UCSD-AML1 (cell line): ENCODE data around the gene PAX7.
"Not testable (repeated sequence)": the region's sequence is repeated elsewhere in the genome, so short reads cannot be mapped to it uniquely, and the experiment has no call there.

Experiments
- DNase-seq: peaks from one replicate; lab custom pipeline; 2025; ENCODE audit not compliant: unreplicated experiment; lab: John Stamatoyannopoulos, UW

Gene PAX7

DNA sequence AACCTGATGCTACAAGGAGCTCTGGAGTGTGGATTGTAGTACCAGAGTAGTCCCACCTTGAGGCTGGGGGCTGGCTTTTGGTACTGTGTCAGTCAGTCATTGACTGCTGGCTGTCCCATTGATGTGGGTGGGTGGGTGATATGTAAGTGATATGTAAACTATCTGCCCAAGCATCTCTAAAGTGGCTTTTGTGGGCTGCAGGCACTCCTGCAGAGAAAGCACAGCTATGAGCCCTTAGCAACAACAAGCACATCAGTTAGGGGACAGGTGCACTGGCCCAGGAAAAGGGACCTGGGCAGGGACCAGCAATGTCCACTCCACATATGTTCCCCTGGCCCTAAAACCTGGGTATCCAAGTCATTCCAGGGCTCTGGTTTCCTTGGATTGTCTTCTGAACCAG is 118.9 kb downstream of the PAX7 start:
- DNase-seq, result no peak

DNA sequence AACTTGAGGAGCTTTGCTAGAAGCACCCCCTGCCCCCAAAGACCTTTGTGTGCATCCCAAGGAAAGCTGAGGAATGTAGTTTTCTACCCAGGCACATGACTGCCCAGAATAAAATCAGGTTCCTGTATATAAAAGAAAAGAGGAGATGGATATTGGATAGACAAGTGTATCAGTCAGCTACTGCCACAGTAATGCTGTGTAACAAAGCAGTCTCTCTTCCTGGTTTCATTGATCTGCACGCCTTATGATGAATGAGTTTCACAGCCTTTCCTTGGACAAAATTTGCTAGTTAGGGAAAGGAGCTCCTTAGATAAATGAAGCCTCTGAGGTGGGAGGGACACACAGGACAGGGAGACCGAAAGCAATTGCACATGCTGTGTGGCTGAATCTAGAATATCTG is 120.0 kb downstream of the PAX7 start:
- no peak for DNase-seq

DNA sequence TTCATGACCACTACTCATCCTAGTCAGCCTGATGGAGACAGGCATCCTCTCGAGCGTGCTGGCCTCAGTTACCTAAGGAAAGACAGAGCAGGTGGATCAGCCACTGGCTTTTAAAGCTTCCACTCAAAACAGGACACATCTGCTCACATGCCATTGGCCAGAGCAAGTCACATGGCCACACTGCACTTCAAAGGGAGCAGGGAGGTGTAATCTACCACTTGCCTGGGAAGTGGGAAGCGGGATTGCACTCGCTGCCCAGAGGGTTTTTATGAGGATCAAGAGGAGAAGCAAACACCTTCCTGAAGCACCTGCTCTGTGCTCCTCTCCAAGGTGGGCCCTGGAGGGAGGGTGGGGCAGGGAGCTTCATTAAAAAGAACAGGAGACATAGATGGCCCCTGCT is 120.8 kb downstream of the PAX7 start:
- no peak for DNase-seq

DNA sequence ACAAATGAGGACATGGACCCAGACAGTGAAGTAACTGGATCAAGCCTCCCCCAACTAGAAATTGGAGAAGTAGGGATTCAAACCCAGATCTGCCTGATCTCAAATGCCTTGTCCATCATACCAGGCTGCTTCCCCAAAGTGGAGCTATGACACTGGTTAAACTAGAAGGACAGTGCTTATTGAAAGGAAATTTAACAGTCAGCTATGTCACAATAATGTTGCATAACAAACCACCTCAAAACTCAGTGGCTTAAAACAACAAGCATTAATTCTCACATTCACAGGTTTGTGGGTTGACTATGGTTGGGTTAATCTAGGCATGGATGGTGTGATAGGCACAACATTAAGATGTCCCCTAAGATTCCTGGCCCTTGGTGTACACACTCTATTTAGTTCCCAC is 121.8 kb downstream of the PAX7 start:
- DNase-seq, result no peak

DNA sequence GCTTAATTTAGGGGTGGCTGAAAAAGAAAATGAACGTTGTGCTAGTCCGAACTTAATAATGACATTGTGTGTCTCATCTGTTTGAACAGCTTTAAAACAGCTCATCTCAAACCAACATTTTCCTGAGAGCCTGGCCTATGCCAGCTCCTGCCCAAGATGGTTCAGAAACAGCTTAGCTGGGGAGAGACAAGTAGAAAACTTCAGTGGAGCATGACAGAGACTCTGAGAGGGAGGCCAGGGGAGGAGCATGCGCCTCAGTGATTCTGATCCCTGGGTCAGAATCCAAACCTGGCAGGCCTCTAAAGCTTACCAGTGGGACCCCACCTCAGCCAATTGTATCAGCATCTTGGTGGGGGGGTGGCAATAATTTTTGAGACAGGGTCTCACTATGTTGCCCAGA is 129.5 kb downstream of the PAX7 start:
- no peak for DNase-seq

DNA sequence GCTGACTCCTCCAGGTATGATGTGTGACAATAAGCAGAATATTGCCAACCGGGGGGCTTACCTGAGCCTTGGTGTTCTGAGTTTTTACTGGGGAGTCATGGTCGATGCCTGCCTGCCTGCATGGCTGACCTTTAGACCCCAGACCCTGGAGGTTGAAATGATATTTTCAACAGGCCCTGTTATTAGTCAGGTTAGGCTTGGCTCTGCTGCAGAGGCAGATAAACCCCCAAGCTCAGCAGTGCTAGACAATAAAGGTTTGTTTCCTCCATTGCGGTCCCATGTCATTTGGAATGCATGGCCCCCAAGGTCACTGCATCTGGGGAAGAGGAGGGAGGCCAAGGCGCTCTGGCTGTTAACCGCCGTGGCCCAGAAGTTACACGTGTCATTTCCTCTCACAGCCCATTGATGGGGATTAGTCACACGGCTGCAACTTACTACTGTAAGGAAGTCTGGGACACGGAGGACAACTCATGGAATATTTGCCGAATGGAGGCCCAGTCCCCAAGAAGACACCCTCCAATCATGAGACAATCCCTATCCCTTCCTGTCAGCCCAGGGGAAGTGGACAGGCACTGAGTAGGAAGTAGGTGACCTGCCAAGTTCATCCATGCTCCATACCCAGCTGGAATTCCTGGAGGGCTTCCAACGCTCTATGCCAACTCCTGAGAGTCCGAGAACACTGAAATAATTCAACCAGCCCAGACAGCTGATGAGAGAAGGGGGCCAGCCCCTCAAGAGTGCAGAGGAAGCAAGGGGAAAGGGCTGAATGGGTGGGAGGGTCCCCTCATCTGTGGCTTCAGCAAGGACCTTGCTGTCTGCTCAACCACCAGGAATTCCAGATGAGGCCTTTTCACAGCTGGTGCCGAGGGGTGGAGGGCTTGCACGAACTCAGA is 131.5 kb downstream of the PAX7 start:
- no peak for DNase-seq

DNA sequence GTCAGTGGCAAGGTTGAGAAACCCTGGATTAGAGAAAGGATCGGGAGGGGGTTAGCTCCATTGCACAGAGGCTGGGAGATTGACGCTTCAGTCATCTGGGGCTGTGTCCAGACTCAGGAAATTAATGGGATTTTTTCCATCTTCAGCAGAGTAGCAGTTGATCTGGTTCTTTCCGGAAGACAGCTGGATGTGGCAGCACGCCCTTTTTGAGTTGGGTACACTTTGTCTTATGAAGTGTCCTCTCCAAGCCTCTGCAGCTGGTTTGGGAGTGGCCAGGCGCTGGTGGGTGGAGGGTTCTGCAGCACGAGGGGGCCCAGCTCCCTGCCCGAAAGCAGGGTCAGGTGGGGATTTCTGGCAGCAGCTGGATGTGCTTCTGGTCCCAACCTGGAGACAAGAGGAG is 133.7 kb downstream of the PAX7 start:
- no peak for DNase-seq

DNA sequence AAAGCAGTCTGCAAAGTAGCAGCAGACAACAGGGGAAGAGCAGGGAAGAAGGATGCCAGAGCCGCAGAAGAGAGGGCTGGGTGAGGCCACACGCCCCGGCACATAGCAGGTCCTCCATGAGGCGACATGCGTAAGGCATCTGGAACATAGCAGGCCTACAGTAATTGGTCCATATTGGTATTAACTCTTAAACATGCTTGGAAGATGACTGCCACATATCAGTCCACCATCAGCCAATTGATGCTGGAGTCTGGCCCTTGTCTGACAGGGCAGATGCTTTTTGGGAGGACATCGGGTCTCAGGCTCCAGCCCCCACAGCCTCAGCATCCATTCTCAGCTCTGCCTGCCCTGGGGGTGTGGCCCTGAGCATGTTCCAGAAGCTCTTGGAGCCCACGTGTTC is 135.1 kb downstream of the PAX7 start:
- no peak for DNase-seq

DNA sequence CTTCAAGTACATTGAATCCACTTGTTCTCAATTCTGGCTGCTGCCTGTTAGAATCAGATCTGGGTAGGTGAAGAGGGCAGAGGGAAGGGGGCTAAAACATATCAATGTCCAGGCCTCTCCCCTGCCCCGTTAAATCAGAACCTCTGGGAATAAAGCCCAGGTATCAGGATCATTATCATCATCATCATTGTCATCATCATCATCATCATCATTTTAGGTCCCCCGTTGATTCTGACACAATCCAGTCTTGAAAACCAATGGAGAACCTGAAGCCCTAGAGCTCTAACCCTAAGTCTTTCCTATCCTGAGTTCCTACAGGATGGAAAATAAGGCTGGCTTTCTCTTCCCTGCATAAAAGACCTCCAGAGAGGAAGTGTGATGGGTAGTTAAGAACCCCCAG is 135.7 kb downstream of the PAX7 start:
- DNase-seq, result no peak

DNA sequence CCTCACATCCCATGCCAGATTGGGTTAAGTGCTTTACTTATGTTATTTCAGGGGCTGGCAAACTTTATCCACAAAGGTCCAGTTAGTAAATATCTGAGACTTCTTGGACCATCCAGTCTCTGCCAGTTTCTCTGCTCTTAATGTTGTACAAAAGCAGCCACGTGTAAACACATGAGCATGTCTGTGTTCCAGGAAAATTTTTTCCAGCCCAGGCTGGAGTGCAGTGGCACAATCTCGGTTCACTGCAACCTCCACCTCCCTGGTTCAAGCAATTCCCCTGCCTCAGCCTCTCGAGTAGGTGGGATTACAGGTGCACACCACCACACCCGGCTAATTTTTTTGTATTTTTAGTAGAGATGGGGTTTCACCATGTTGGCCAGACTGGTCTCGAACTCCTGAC is 136.9 kb downstream of the PAX7 start:
- DNase-seq, result not testable (repeated sequence)

DNA sequence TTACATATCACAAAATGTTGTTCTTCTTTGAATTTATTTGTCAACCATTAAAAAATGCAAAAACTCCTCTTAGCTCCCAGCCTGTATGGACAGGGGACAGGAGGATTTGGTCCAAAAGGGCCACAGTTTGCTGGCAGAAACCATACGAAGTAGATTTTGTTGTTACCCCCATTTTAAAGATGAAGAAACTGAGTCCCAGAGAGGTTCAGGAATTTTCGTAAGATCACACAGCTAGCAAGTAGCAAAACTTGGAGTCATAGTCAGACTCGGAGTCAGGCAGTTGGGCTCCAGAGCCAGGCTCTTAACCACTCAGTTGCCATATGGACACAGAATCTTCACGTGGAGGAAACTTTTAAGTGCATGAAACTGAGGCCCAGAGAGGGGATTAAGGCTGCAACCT is 137.4 kb downstream of the PAX7 start:
- DNase-seq, result no peak

DNA sequence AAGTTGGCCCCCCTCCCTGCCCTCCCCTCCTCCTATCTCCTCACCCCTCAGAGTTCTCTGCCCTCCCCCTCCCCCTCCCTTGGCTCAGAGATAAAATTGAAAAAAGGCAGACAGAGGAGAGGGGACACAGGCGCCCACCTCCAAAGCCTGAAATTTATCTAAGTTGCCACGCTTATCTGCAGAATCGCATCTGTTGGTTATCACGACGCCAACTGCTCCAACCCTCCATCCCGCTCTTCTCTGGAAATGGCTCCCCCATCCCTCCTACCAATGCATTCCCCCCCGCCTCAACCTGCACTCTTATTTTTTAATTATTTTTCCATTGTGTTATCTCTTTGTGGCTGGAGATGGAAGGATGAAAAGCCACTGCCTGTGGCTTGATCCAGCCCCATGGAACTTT is 138.5 kb downstream of the PAX7 start:
- no peak for DNase-seq

DNA sequence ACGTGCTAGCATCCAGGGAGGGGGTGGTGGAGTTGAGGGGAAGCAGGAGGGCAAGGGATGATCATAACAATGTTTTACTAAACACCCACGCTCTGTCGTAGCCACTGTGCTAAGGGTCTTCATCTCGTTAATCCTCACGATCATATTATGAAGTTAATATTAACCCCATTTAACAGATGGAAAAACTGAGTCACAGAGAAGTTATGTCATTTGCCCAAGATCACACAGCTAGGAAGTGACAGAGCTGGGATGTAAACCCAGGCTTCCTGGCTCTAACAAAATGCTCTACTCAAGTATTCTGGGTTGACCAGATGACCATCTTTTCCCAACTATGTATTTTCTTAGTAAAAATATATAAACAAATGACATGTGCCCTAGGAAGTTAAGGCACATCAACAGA is 140.2 kb downstream of the PAX7 start:
- no peak for DNase-seq

DNA sequence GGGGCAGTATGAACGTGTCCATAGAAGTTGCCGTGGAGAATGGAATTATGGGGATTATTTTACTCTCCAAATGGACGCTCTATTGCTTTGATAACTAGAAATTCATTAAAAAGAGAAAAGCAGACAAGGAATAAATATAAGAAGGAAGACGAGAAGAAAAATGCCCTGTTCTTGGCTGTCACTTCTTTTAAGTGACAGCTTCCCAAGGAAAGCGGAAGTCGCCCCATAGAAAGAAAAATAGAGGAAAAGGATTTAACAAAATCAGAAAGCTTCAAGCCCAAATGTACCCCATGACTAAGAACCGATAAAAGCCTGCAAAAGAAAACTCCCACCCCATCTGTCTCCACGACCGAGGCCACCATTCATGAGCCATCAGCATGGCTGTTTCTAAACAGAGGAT is 143.1 kb downstream of the PAX7 start:
- no peak for DNase-seq

DNA sequence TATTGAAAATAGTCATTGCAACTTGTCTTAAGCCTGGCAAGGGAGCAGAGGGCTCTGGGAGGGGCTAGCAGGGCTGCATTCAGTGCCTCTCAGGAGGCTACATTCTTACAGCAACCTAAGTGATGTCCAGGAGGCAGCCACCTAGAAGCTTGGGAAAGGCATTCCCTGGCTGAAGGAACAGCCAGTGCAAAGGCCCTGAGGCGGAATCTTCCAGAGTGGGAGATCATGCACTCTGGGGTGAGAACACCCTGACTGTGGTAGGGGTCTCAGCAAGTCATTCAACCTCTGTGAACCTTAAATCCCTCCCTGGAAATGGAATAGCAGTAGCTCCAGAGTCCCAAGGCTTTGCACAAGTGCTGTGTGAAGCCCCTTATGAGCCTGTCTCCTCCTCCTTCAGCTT is 144.7 kb downstream of the PAX7 start:
- no peak for DNase-seq

DNA sequence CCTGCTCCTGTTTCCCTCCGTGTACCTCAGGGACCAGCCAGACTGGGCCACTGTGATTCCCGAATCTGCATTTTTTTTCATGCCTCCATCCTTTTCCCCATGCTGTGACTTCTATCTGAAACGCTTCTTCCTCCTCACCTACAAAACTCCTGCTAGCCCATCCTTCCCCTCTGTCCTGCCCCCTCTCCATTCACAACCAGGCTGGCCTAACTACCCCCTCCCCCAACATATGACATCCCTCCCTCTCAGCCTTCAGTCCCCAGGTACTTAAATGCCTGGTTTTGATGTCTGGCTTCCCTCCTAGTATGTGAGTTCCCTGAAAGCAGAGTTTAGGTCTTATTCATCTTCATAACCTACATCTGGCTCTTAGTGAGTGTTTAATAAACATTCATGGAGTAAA is 146.1 kb downstream of the PAX7 start:
- DNase-seq, result no peak

DNA sequence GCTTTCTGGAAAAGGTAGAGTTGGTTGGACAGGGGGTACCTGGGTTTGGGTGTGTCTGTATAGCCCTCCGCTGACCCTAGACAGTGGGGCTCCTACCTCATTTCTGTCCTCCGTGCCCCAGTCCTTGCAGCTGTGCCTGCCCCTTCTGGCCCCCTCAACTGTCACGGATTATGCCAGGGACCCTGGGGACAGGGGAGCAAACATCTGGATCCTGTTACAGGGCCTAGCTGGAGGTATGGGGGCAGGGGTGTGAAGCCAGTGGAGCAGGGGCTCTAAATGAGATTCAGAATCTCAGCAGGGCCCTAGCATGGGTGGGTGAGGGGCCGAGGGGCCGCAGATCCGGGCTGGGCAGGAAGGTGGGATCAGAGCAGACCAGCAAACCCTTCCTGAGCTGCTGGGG is 147.8 kb downstream of the PAX7 start:
- DNase-seq, result no peak

DNA sequence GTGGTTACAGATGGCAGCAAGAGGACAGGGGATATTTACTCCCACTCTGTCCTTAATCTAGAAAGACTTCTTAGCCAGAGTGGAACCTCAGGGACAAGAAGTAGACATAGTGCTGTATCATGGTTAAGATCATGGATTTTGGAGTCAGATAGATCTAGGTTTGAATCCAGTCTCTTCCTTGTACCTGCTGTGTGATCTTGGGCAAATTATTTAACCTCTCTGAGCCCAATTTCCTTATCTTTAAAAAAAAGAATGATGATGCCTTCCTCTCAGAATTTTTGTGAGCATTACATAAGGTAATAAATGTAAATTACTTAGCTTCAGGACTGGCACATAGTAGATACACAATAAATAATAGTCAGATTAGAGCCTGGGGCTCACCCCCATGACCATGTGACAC is 150.4 kb downstream of the PAX7 start:
- DNase-seq, result no peak

DNA sequence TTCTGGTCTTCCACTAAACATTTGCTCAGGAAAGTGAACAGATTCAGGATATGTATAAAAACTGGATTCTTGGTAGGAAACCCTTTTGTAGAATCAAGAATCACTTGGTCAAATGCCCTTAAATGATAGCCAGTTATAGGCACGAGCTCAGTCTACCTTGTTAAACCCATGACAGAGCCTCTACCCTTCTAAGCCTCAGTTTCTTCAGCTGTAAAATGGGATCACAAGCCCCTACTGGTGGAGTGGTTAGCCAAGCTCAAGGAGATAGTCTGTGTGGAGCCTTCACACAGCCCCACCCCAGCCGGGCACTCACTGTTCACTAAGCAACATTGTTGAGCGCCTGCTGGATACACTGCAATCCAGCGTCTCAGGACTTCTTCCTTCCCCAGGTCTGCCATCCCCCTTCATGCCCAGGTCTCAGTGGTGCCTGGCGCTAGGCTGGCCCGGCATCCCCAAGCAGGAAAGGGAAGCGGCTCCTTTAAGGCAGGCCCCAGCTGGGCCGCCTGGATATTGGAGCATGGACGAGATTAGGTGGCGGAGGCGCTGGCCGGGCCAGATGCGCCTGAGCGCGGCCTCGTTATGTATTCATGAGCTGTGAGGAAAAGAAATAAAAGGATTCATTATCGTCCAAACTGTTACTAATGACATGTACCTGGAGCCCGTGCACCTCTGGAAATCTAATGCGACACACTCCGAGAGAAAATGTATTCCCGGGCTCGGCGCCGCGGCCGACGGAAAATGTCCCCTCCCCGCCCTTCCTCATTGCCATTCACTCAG is 153.2 kb downstream of the PAX7 start:
- DNase-seq, result no peak

DNA sequence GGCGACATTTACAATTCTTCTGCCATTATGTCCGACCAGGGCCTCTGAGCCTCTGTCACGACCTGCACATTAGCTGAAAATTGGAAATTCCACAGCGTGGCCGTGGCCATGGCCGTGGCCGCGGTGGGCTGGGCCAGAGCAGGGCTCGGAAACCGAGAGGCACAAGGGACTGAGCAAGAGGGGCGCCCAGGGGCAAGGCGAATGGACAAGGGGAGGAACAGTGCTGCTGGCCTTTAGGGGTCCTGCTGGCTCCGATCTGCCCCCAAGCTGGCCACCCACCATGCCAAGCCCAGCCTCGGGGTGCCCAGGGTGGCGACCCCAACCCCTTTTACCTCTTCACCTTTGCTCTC is 153.8 kb downstream of the PAX7 start:
- DNase-seq, result no peak

DNA sequence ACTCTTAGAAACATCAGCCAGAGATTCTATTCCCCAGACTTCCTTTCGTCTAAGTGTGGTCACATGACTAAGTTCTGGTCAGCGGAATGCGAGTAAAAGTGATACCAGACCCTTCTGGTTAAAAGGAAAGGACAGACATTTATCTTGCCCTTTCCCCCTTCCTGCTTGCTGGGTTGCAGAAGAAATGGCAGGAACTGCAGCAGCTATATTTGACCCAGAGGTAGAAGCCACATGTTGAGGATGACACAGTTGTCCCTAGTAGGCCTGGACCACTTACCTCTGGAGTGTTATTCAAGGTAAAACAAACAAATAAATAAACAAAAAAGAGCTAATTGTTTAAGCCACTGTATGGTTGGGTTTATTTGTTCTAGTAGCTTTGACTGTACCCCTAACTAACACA is 155.5 kb downstream of the PAX7 start:
- no peak for DNase-seq

DNA sequence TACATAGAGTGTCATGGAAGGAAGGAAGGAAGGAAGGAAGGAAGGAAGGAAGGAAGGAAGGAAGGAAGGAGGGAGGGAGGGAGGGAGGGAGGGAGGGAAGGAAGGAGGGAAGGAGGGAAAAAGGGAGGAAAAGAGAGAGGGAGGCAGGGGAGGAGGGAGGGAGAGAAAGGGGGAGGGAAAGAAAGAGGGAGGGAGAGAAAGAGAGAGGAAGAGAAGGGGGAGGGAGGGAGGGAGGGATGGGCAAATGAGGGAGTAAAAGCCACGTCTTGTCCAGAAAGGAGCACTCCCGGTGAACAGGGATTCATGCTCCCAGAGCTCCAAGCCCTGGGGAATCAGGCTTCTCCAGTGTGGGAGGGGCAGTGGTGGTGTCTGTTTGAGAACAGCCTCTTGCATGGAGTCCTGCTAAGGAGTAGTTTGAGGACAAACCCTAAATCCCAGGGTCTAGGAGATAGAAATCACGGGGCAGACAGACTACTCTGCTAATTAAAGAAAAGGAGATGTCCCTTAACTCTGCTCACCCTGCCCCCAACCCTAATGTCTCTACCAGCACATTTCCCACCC is 157.3 kb downstream of the PAX7 start:
- no peak for DNase-seq
